GM12878 (cell line): ENCODE data around the gene MRTFB. TPM values are rescaled to one million over a fixed set of nuclear protein-coding genes. Genes with fewer than 3 reads are reported as not detected.

ENCODE experiments used
- ATAC-seq: fragments of 200-7000 bp; cut with Tn5 transposase; 3 replicates; pipeline ENCODE4 v1.9.1; 2020; ENCODE audit warnings: mild to moderate bottlenecking, moderate library complexity
- BruUV-seq: library from RNA; stranded (reverse); fragments of 400-500 nt; replicated peaks from 2 replicates; lab custom pipeline; 2021; lab: Mats Ljungman, UMichigan
- CTCF ChIA-PET: fragments of 300-600 bp; sonication (Branson Sonifier 250); formaldehyde crosslinking; extraction: SDS; loops from one replicate; lab custom pipeline; 2021; ENCODE audit warnings: inconsistent platforms; lab: Yijun Ruan, JAX
- POLR2A ChIA-PET: fragments of 350-600 bp; formaldehyde crosslinking; extraction: SDS; loops from one replicate; lab custom pipeline; 2021; ENCODE audit warnings: inconsistent platforms; lab: Charles Lee
- RAD21 ChIA-PET: fragments of 300-600 bp; sonication (Branson Sonifier 250); formaldehyde crosslinking; loops from one replicate; lab custom pipeline; 2023; ENCODE audit warnings: antibody characterized with exemption; ENCODE audit not compliant: unreplicated experiment; lab: Charles Lee
- SMC1A ChIA-PET: fragments of 300-600 bp; sonication (Branson Sonifier 250); formaldehyde crosslinking; loops from one replicate; lab custom pipeline; 2023; ENCODE audit not compliant: unreplicated experiment, uncharacterized antibody; lab: Charles Lee
- DNase-seq: peaks from one replicate; pipeline ENCODE4 v3.0.0-alpha.2; 2011; ENCODE audit warnings: low read depth, low spot score
- FAIRE-seq: peaks from 3 replicates; lab custom pipeline; 2011; peaks lifted over from hg19 to GRCh38; lab: Jason Lieb, UNC
- H2AFZ ChIP-seq: 2 replicates; pipeline ENCODE4 v1.6.0; 2011; ENCODE audit warnings: low read depth, low read length, control low read depth; ENCODE audit not compliant: control insufficient read depth
- H3K27ac ChIP-seq: 2 replicates; pipeline ENCODE4 v1.5.1; 2011; ENCODE audit warnings: control low read depth; ENCODE audit not compliant: control insufficient read depth, insufficient read depth
- H3K27me3 ChIP-seq, 2 experiments: replicated peaks in 1 of 2; 2 replicates each; pipeline versions ENCODE4 v1.6.0 to v1.6.1; 2011; ENCODE audit warnings: low read length in 1 of 2; ENCODE audit not compliant: control insufficient read depth in 2 of 2, insufficient read depth in 2 of 2
- H3K36me3 ChIP-seq, 2 experiments: 2 replicates each; pipeline ENCODE4 v1.5.1; 2011; ENCODE audit warnings: low read length in 1 of 2; ENCODE audit not compliant: control insufficient read depth in 2 of 2, insufficient read depth in 2 of 2
- H3K4me1 ChIP-seq: 2 replicates; pipeline ENCODE4 v1.6.1; 2011; ENCODE audit warnings: mild to moderate bottlenecking, low read length, moderate library complexity, mixed read lengths; ENCODE audit not compliant: control insufficient read depth, insufficient read depth
- H3K4me2 ChIP-seq: 2 replicates; pipeline ENCODE4 v1.6.0; 2011; ENCODE audit warnings: control low read depth; ENCODE audit not compliant: control insufficient read depth, insufficient read depth
- H3K4me3 ChIP-seq: fragments of 200-600 bp; sonication (generic); 2 replicates; pipeline ENCODE4 v1.5.1; 2016
- H3K79me2 ChIP-seq: 2 replicates; pipeline ENCODE4 v1.6.0; 2011; ENCODE audit warnings: low read length; ENCODE audit not compliant: control insufficient read depth, insufficient read depth
- H3K9ac ChIP-seq: 2 replicates; pipeline ENCODE4 v1.8.0; 2011; ENCODE audit warnings: low read length, control low read depth, mixed read lengths; ENCODE audit not compliant: control insufficient read depth, insufficient read depth
- H3K9me3 ChIP-seq: replicated peaks from 3 replicates; pipeline ENCODE4 v1.5.1; 2011; ENCODE audit warnings: mild to moderate bottlenecking, low read length; ENCODE audit not compliant: control insufficient read depth, insufficient read depth
- H4K20me1 ChIP-seq: 2 replicates; pipeline ENCODE4 v1.6.0; 2011; ENCODE audit not compliant: control insufficient read depth, insufficient read depth
- IRF5 ChIP-seq: fragments of 450-650 bp; IDR thresholded peaks from 2 replicates; pipeline ENCODE4 v1.6.1; 2017; ENCODE audit warnings: borderline replicate concordance
- SMC3 ChIP-seq: IDR thresholded peaks from 2 replicates; pipeline ENCODE4 v1.6.1; 2011; ENCODE audit warnings: low read length, improper control_type of control experiment, borderline replicate concordance
- SUZ12 ChIP-seq: fragments of 200-600 bp; sonication (generic); IDR thresholded peaks from one replicate; pipeline ENCODE4 v1.6.1; 2018; ENCODE audit warnings: antibody characterized with exemption, mild to moderate bottlenecking; ENCODE audit not compliant: unreplicated experiment
- YY1 ChIP-seq: IDR thresholded peaks from 2 replicates; pipeline ENCODE4 v1.6.1; 2011; ENCODE audit warnings: low read depth, mild to moderate bottlenecking, low read length
- ZNF217 ChIP-seq: fragments of 450-650 bp; IDR thresholded peaks from 2 replicates; pipeline ENCODE4 v1.6.1; 2017; ENCODE audit warnings: antibody characterized with exemption, mild to moderate bottlenecking
- WGBS: methylation state at CpG from one replicate; pipeline ENCODE4 v1.1.6; 2016; ENCODE audit warnings: low lambda C conversion rate; ENCODE audit not compliant: insufficient replicate concordance, insufficient coverage; ENCODE audit errors: missing lambda C conversion rate; 5-methylcytosine and 5-hydroxymethylcytosine counted together
- in situ Hi-C: fragments of 300-500 bp; cut with MboI; formaldehyde crosslinking; loops from 9 replicates; pipeline ENCODE4 v1.14.3; 2018; ENCODE audit warnings: mixed read lengths
- intact Hi-C: fragments of 100-400 bp; cut with micrococcal nuclease; formaldehyde crosslinking; loops from one replicate; pipeline ENCODE4 v1.14.2; 2022; ENCODE audit not compliant: unreplicated experiment
- polyA plus RNA-seq, 11 experiments: library from polyadenylated mRNA; depleted of rRNA in 4 of 11; unstranded in 6 of 11; stranded (reverse) in 5 of 11; fragments of >200 nt; fragmentation: Nextera tagmentation in 4 of 11; fragmentation: Illumina TruSeq in 1 of 11; extraction: Ambion mirVana in 4 of 11; extraction: Trizol in 1 of 11; gene quantifications; 1 replicate in 1 of 11; 2 replicates in 10 of 11; pipeline versions ENCODE4 v1.2.1 to v1.2.3, GENCODE V29; 2011 to 2016; ENCODE audit warnings: inconsistent platforms in 2 of 11, missing spikeins in 2 of 11, low read depth in 1 of 11
- total RNA-seq, 4 experiments: library from RNA; depleted of rRNA in 3 of 4; stranded (reverse); fragments of >200 nt in 3 of 4; fragmentation: Illumina TruSeq in 1 of 4; extraction: Trizol in 1 of 4; gene quantifications; 2 replicates each; pipeline versions ENCODE4 v1.2.1 to v1.2.3, GENCODE V29; 2013 to 2021

MRTFB gene
- total and polyA plus RNA-seq, 10 of the 15 experiments (the other 5 are each of a cell fraction or from before 2014, with no cell fraction given), result 2.1 to 14.3 (median 8.0) TPM

GRCh38 chr16:14111713-14112538, 40.8 kb downstream of the MRTFB start:
- POLR2A ChIA-PET, result interaction anchor here (0.5 kb wide), 1 partner anchor 301 kb away, joined by 4 read pairs; no protein-coding TSS in a partner anchor
- Histone ChIP-seq H3K27me3 (no peaks in the 10 kb centered on the region), H3K27ac (no peak overlapping the region), H3K4me1 (no peaks in the 10 kb centered on the region), H3K4me3 (no peak overlapping the region), H3K36me3 (no peaks in the 10 kb centered on the region), H3K9me3 (no peaks in the 10 kb centered on the region), H2AFZ (no peak overlapping the region), H4K20me1 (no peaks in the 10 kb centered on the region), H3K4me2 (no peak overlapping the region), H3K9ac (no peak overlapping the region), H3K79me2 (no peaks in the 10 kb centered on the region)
- intact Hi-C loops (no loop called here), in situ Hi-C loops (no loop called here)
- CTCF ChIA-PET, result interaction anchor here (1.5 kb wide), 1 partner anchor 35 kb away, joined by 4 read pairs; no protein-coding TSS in a partner anchor
- TF ChIP-seq IRF5 (no peak), YY1 (no peak), SMC3 (no peak)
- DNase-seq, result no peak
- SMC1A ChIA-PET, result interaction anchor here (1.9 kb wide), 1 partner anchor 9 kb away, joined by 5 read pairs; no protein-coding TSS in a partner anchor
- BruUV-seq, result no TSS peak
- no peak for FAIRE-seq
- RAD21 ChIA-PET, result no interaction called here
- 97% methylated on average over 14 of the region's 14 CpGs for WGBS
- ATAC-seq, result no peak

- BruUV-seq, result no TSS peak
- SMC1A ChIA-PET, result interaction anchor here (1.9 kb wide), 1 partner anchor 9 kb away, joined by 5 read pairs; no protein-coding TSS in a partner anchor
- CTCF ChIA-PET, result interaction anchor here (1.5 kb wide), 1 partner anchor 34 kb away, joined by 4 read pairs; no protein-coding TSS in a partner anchor
- H3K4me2 ChIP-seq, result no peak overlapping the region
- in situ Hi-C loops (no loop called here), intact Hi-C loops (no loop called here)
- POLR2A ChIA-PET, result interaction anchor here (0.5 kb wide), 1 partner anchor 301 kb away, joined by 4 read pairs; no protein-coding TSS in a partner anchor
- ATAC-seq, result no peak
- H3K9ac ChIP-seq, result no peak overlapping the region
- no peak for FAIRE-seq
- no peak for DNase-seq
- H3K4me3 ChIP-seq, result no peak overlapping the region
- H3K36me3 ChIP-seq, result no peaks in the 10 kb centered on the region
- H4K20me1 ChIP-seq, result no peaks in the 10 kb centered on the region
- no peaks in the 10 kb centered on the region for H3K4me1 ChIP-seq
- no peak for TF ChIP-seq ZNF217
- TF ChIP-seq SUZ12, result no peak
- no peaks in the 10 kb centered on the region for H3K9me3 ChIP-seq
- H3K79me2 ChIP-seq, result no peaks in the 10 kb centered on the region
- H2AFZ ChIP-seq, result no peak overlapping the region
- H3K27ac ChIP-seq, result no peak overlapping the region
- 93% methylated on average over 1 of the region's 1 CpG for WGBS
- H3K27me3 ChIP-seq, result no peaks in the 10 kb centered on the region
- RAD21 ChIA-PET, result no interaction called here
Measured at GRCh38 chr16:14112539-14112856, 41.4 kb downstream of the MRTFB start.
